Measurements from ENCODE around the gene ZNF592. TPM values are rescaled to one million over a fixed set of nuclear protein-coding genes. Genes with fewer than 3 reads are reported as not detected.

ZNF592 gene
- total RNA-seq, 2 experiments from 2014 or later: 18.1 to 18.3 TPM

DNA sequence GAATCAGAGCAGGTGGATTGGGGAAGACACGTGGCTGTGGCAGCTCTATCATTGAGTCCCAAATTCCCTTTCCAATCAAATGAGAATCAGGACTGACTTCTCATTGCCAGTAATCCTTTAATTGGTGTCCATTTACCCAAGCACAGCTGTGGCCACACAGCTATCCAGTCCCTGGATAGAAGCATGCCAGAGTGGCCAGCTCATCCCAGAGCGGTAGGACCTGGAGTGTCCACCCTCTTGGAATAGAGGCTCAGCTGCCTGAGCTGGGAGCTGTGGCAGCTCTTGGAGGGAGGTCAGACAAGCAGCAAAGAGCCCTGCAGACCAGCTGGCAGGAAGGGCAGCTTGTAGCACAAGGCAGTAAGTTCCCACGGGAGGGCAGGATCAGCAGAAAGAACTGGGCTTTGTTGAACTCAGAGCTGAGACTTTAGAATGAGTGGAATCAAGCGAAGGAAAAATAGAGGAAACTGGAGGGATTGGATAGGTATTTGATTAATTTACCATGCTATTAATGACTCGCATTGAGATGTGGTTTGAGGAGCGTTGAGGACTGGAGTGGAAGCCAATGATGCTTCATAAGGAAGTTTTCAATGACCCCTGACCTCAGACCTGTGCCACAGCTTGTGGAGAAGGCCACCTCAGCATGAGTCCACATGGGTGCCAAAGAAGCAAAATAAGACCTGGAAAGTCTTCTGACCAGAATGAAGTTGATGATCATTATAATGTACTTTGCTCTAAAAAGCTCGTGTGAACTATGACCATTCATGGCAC, 61.9 kb downstream of the ZNF592 start:
- ATAC-seq: no peak
- DNase-seq: no peak
- Mint-ChIP-seq H3K36me3 (ENCODE audit: low read depth) (peaks cover 4% of the 10 kb centered on the region), H3K9me3 (no peaks in the 10 kb centered on the region), H3K27me3 (no peaks in the 10 kb centered on the region), H3K4me3 (no peak overlapping the region), H3K27ac (no peak overlapping the region), H3K4me1 (ENCODE audit: low read depth) (no peaks in the 10 kb centered on the region)
- TF ChIP-seq, protein P1, sequence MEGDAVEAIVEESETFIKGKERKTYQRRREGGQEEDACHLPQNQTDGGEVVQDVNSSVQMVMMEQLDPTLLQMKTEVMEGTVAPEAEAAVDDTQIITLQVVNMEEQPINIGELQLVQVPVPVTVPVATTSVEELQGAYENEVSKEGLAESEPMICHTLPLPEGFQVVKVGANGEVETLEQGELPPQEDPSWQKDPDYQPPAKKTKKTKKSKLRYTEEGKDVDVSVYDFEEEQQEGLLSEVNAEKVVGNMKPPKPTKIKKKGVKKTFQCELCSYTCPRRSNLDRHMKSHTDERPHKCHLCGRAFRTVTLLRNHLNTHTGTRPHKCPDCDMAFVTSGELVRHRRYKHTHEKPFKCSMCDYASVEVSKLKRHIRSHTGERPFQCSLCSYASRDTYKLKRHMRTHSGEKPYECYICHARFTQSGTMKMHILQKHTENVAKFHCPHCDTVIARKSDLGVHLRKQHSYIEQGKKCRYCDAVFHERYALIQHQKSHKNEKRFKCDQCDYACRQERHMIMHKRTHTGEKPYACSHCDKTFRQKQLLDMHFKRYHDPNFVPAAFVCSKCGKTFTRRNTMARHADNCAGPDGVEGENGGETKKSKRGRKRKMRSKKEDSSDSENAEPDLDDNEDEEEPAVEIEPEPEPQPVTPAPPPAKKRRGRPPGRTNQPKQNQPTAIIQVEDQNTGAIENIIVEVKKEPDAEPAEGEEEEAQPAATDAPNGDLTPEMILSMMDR (IDR thresholded peaks at IDR 0.05): no peak
- ChIA-PET CTCF (interaction anchor here (1.0 to 1.9 kb wide), 2 partner anchors 9 to 12 kb away, joined by 4 to 9 read pairs; no protein-coding TSS in a partner anchor), POLR2A (interaction anchor here (1.1 to 1.5 kb wide), 2 partner anchors 10 to 12 kb away, joined by 3 to 4 read pairs; no protein-coding TSS in a partner anchor)
- intact Hi-C loops (cut with micrococcal nuclease): no loop called here

- DNase-seq: no peak
- H3K9me3 Mint-ChIP-seq: no peaks in the 10 kb centered on the region
- ChIA-PET POLR2A (interaction anchor here (1.5 kb wide), 1 partner anchor 11 kb away, joined by 4 read pairs; no protein-coding TSS in a partner anchor), CTCF (interaction anchor here (1.0 to 1.9 kb wide), 2 partner anchors 8 to 11 kb away, joined by 4 to 9 read pairs; no protein-coding TSS in a partner anchor)
- TF ChIP-seq, protein P1 (IDR thresholded peaks at IDR 0.05): no peak
- intact Hi-C loops (cut with micrococcal nuclease): no loop called here
- peaks cover 4% of the 10 kb centered on the region for H3K36me3 Mint-ChIP-seq (ENCODE audit: low read depth)
- no peak overlapping the region for H3K4me3 Mint-ChIP-seq
- peaks cover 4% of the 10 kb centered on the region for H3K27me3 Mint-ChIP-seq
- no peak overlapping the region for H3K27ac Mint-ChIP-seq
- H3K4me1 Mint-ChIP-seq (ENCODE audit: low read depth): no peaks in the 10 kb centered on the region
- ATAC-seq: no peak
These were observed 62.8 kb downstream of the ZNF592 start for GRCh38 chr15:84811151-84811550.

GRCh38 chr15:84811828-84812227, 63.4 kb downstream of the ZNF592 start:
- Mint-ChIP-seq H3K4me3 (no peak overlapping the region), H3K4me1 (ENCODE audit: low read depth) (peaks cover 3% of the 10 kb centered on the region), H3K36me3 (ENCODE audit: low read depth) (peaks cover 2% of the 10 kb centered on the region), H3K27ac (no peak overlapping the region), H3K27me3 (peaks cover 7% of the 10 kb centered on the region), H3K9me3 (no peaks in the 10 kb centered on the region)
- CTCF ChIA-PET: no interaction called here
- TF ChIP-seq, protein P1 (IDR thresholded peaks at IDR 0.05): no peak
- ATAC-seq: no peak
- POLR2A ChIA-PET: interaction anchor here (1.5 kb wide), 1 partner anchor 10 kb away, joined by 4 read pairs; no protein-coding TSS in a partner anchor
- no peak for DNase-seq
- intact Hi-C loops (cut with micrococcal nuclease): no loop called here

DNA sequence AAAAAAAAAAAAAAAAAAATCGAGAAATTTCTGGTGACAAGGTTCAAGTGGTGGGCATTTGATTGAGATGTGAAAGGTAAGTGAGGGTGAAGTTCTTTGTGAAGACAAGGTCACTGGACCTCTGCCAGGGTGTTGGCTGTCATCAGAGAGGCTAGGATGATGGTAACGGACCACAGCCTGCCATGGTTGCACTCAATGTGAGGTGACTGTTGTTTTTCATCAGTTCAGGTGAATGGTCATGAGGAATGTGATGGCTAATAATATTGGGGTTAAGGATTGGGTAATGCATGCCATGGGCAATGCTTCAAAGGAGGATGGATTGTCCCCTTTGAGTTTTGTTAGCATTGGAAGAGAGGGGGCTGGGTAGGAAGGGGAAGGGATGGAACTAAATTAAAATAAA, 64.5 kb downstream of the ZNF592 start:
- no peak overlapping the region for H3K4me3 Mint-ChIP-seq
- H3K9me3 Mint-ChIP-seq: no peaks in the 10 kb centered on the region
- peaks cover 7% of the 10 kb centered on the region for H3K27me3 Mint-ChIP-seq
- intact Hi-C loops (cut with micrococcal nuclease): no loop called here
- no peak overlapping the region for H3K27ac Mint-ChIP-seq
- DNase-seq (no peak), ATAC-seq (no peak)
- peaks cover 3% of the 10 kb centered on the region for H3K4me1 Mint-ChIP-seq (ENCODE audit: low read depth)
- CTCF ChIA-PET: no interaction called here
- TF ChIP-seq, protein P1 (IDR thresholded peaks at IDR 0.05): no peak
- POLR2A ChIA-PET: no interaction called here
- H3K36me3 Mint-ChIP-seq (ENCODE audit: low read depth): peaks cover 2% of the 10 kb centered on the region

DNA sequence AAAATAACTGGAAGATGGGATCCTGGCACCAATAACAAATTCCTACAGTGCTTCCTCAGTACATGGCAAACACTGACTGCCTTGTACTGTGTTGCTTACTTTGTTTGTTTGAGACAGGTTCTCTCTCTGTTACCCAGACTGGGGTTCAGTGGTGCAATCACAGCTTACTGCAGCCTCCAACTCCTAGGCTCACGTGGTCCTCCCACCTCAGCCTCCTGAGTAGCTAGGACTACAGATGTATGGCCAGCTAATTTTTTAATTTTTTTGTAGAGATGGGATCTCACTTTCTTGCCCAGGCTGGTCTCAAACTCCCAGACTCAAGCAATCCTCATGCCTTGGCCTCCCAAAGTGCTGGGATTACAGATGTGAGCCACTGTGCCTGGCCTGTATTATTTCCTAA, 65.0 kb downstream of the ZNF592 start:
- CTCF ChIA-PET: no interaction called here

More for the DNA sequence above, 65.0 kb downstream of the ZNF592 start:
- H3K4me3 Mint-ChIP-seq: no peak overlapping the region
- peaks cover 9% of the 10 kb centered on the region for H3K27me3 Mint-ChIP-seq
- intact Hi-C loops (cut with micrococcal nuclease): no loop called here
- H3K36me3 Mint-ChIP-seq (ENCODE audit: low read depth): no peaks in the 10 kb centered on the region
- no peaks in the 10 kb centered on the region for H3K9me3 Mint-ChIP-seq
- H3K27ac Mint-ChIP-seq: no peak overlapping the region
- TF ChIP-seq, protein P1 (IDR thresholded peaks at IDR 0.05): no peak
- peaks cover 8% of the 10 kb centered on the region for H3K4me1 Mint-ChIP-seq (ENCODE audit: low read depth)
- POLR2A ChIA-PET: no interaction called here
- DNase-seq (no peak), ATAC-seq (no peak)
